ENCODE results near the gene RAB6A. TPM values are rescaled to one million over a fixed set of nuclear protein-coding genes. Genes with fewer than 3 reads are reported as not detected.
"Not testable (repeated sequence)": the region's sequence is repeated elsewhere in the genome, so short reads cannot be mapped to it uniquely, and the experiment has no call there.

RAB6A gene
- total RNA-seq, 2 donors from 2014 or later, result 94.7 to 104 TPM

- no peak for DNase-seq (ENCODE audit: low spot score)
- no peak overlapping the region for H3K27ac ChIP-seq
- H3K9me3 ChIP-seq, result no peaks in the 10 kb centered on the region
- H3K36me3 ChIP-seq, result no peaks in the 10 kb centered on the region
- H3K4me3 ChIP-seq, result no peak overlapping the region
- no peak for TF ChIP-seq CTCF (IDR thresholded peaks at IDR 0.05)
- H3K4me1 ChIP-seq, result peaks cover 0 to 39% of the 10 kb centered on the region in 2 donors
- no peaks in the 10 kb centered on the region for H3K27me3 ChIP-seq
These were observed 6.9 kb downstream of the RAB6A start for GRCh38 chr11:73753938-73754337.

- Histone ChIP-seq H3K27ac (no peak overlapping the region), H3K27me3 (no peaks in the 10 kb centered on the region), H3K36me3 (no peaks in the 10 kb centered on the region), H3K4me1 (peaks cover 0 to 31% of the 10 kb centered on the region in 2 donors), H3K4me3 (no peak overlapping the region), H3K9me3 (no peaks in the 10 kb centered on the region)
- no peak for DNase-seq (ENCODE audit: low spot score)
- no peak for TF ChIP-seq CTCF (IDR thresholded peaks at IDR 0.05)
These were observed 8.0 kb downstream of the RAB6A start for GRCh38 chr11:73752903-73753302.

- H3K9me3 ChIP-seq, result no peaks in the 10 kb centered on the region
- H3K4me1 ChIP-seq, result peaks cover 0 to 31% of the 10 kb centered on the region in 2 donors
- no peaks in the 10 kb centered on the region for H3K36me3 ChIP-seq
- no peak for DNase-seq (ENCODE audit: low spot score)
- no peaks in the 10 kb centered on the region for H3K27me3 ChIP-seq
- no peak for TF ChIP-seq CTCF (IDR thresholded peaks at IDR 0.05)
- no peak overlapping the region for H3K4me3 ChIP-seq
- no peak overlapping the region for H3K27ac ChIP-seq
These were observed 8.5 kb downstream of the RAB6A start for GRCh38 chr11:73752216-73752867.

- not testable (repeated sequence) for H3K27me3 ChIP-seq; H3K4me3 ChIP-seq; H3K9me3 ChIP-seq; DNase-seq (ENCODE audit: low spot score); H3K36me3 ChIP-seq; H3K27ac ChIP-seq
- peaks cover 0 to 31% of the 10 kb centered on the region in 2 donors for H3K4me1 ChIP-seq
These were observed 10.0 kb downstream of the RAB6A start for GRCh38 chr11:73750862-73751261.

- Histone ChIP-seq H3K36me3 (no peaks in the 10 kb centered on the region), H3K4me1 (peaks cover 0 to 31% of the 10 kb centered on the region in 2 donors), H3K27me3 (no peaks in the 10 kb centered on the region), H3K27ac (no peak overlapping the region), H3K9me3 (no peaks in the 10 kb centered on the region), H3K4me3 (no peak overlapping the region)
- TF ChIP-seq CTCF (IDR thresholded peaks at IDR 0.05), result no peak
- no peak for DNase-seq (ENCODE audit: low spot score)
These were observed 10.6 kb downstream of the RAB6A start for GRCh38 chr11:73750228-73750627.

GRCh38 chr11:73749118-73749517 is 11.8 kb downstream of the RAB6A start:
- no peak overlapping the region for H3K4me3 ChIP-seq
- no peak for TF ChIP-seq CTCF (IDR thresholded peaks at IDR 0.05)

More at GRCh38 chr11:73749118-73749517, 11.8 kb downstream of the RAB6A start:
- no peak for DNase-seq (ENCODE audit: low spot score)
- Histone ChIP-seq H3K36me3 (no peaks in the 10 kb centered on the region), H3K27me3 (no peaks in the 10 kb centered on the region), H3K27ac (no peak overlapping the region), H3K9me3 (no peaks in the 10 kb centered on the region), H3K4me1 (peaks cover 0 to 31% of the 10 kb centered on the region in 2 donors)

All from right atrium auricular region (tissue), 2 donors.